NCI-H2227 (cell line): ENCODE results near the gene SEPTIN5.

Experiments used
- DNase-seq: peaks from one replicate; lab custom pipeline; 2025; ENCODE audit not compliant: unreplicated experiment; lab: John Stamatoyannopoulos, UW

SEPTIN5 gene

GRCh38 chr22:19747551-19747950 lies 33.2 kb downstream of the SEPTIN5 start:
- no peak for DNase-seq

GRCh38 chr22:19748139-19748538 lies 33.8 kb downstream of the SEPTIN5 start:
- DNase-seq, result no peak

DNA sequence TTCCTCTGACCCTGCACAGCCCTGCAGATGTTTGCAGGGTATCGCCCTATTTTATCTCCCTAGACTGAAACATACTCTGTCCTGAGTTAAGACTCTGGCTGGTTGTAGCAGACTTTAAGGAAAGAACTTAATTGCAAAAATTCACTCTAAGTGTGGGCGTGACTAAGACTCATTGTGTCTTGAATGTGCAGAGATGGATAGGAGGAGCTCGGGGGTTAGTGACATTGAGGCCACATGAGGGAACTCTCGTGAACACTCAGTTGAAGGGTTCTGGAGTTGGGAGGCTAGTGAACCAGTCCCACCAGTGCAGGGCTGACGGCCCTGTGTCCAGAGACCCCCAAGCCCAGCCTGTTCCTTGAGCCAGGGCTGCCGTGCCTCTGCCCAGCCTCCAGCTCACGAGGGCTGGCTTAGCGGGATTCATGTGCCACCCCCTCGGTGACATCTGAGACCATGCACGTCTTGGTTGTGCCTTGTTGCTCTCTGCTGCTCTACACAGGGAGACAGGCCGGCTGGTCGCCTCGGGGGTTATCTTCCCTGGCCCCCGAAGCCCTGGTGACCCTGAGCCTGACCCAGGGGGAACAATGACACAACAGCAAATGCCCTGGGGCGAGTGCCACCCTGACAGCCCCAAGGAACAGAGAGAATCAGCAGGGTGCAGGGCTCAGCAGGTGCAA lies 34.8 kb downstream of the SEPTIN5 start:
- DNase-seq, result no peak

DNA sequence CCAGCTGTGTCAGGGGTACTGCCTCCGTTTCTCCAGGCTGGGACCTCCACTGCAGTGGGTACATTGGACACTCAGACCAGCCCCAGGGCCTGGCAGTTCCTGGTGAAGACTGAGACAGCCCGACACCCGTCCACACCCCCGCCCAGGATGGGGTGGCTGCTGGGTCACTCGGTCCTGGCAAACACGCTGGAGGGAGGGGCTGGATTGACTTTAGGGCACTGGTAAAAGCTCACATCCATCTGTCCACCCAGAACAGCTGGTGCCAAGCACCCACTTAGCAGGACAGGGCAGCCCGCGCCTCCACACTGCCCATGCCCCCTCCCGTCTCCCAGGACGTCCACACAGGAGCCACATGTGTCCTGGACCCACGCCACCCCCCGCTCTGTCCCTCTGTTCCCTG lies 35.6 kb downstream of the SEPTIN5 start:
- no peak for DNase-seq

DNA sequence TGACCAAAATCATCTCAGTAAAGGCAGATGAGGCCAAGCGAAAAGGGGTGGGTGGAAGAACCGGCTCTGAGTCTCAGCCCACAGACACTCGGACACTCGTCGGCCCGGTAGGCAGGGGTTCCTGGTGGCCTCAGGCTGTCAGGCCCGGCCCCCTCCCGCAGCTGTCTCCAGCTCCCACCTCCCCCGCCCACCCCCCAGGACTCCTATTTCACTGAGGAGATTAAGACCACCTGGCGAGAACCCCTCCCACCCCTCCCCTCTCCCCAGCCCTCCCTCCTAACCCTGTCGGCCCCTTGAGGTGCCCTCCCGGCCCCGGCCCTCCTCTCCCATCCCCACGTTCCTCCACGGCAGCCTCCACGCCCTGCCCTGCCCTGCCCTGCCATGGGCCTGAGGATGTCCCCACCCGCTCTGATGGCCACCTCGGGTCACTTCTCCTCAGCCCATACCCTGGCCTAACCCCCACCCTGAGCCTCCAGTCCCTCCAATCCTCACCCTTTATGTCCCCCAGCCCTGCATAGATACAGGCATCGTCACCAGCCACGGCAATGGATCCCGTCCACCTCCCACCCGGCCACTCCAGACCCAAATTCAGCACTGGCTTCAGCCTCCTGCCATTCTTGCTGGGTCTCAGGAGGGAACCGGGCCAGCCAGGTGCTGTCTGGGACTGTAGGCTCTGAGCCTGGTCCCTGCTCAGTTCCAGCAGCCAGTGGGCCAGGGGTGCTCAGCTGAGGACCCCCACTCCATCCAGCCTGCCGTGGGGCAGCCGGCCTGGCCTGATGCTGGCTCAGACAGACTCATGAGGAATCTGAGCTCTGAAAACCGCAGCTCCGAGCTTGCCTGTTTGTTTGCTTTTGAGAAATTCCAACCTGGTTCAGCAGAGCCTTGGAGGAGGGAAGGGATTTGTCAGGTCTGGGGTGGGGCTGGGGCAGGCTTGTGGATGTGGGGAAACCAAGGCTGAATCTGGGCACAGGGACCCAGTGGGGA lies 36.5 kb downstream of the SEPTIN5 start:
- no peak for DNase-seq

DNA sequence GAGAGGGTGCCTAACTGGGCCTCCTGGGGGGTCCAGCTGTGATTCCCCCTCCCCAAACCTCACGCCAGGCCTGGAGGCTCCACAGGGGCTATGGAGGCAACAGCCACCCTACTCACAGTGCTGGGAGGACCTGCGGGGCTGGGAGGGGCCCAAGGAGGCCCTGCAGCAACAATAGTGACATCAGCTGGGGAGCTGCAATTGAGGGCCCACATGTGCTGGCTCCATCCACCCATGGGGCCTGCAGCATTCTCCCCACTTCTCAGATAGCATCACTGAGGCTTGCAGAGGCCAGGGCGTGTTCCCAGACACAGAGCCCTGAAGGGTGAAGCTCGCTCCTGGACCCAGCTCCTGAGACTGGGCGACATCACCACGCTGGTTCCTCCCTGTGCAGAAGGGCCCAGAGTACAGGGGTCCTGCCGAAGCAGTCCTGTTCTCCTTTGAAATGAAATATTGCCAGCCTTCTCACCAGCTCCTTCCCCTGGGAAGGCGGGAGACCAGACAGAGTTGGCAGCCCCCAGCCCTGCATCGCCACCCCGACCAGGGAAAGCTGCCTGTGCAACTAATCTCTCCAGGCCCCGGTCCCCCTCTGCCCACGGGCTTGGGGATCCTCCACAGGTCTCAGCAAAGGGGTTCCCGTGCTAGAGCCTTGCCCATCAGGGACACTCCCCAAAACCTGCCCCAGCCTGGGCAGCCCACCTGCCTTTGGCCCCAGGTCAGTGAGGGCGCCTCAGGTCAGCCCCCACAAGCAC lies 37.4 kb downstream of the SEPTIN5 start:
- DNase-seq, result no peak

DNA sequence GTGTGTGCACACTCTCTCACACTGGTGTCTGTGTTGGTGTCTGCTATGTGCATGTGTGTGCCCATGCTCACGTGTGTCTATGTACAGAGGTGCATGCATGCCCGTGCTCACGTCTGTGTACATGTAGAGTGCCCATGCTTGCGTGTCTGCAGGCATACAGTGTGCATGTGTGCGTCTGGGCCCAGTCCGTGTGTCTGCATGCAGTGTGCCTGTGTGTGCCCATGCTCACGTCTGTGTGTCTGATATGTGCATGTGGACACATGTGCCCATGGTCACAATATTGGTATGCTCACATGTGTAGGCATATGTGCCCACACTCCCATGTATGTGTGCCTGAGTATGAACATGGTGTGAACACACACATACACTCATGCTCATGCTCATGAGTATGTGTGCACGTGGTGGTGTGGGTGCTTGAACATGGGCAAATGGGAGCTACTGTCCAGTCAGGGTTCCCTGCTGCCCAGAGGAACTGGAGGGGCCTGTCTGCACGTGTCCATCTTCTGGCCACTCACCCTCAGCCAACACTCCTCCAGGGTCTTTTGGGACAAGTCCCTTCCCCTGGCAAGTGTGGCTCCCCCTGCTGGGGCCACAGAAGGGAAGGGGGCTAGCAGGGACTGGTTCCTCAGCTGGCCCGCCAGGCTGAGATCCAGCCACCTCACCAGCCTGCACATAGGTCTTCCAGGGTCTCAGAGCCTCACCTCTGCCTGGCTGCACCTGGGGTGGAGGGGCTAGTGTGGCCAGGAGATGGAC lies 39.0 kb downstream of the SEPTIN5 start:
- no peak for DNase-seq

DNA sequence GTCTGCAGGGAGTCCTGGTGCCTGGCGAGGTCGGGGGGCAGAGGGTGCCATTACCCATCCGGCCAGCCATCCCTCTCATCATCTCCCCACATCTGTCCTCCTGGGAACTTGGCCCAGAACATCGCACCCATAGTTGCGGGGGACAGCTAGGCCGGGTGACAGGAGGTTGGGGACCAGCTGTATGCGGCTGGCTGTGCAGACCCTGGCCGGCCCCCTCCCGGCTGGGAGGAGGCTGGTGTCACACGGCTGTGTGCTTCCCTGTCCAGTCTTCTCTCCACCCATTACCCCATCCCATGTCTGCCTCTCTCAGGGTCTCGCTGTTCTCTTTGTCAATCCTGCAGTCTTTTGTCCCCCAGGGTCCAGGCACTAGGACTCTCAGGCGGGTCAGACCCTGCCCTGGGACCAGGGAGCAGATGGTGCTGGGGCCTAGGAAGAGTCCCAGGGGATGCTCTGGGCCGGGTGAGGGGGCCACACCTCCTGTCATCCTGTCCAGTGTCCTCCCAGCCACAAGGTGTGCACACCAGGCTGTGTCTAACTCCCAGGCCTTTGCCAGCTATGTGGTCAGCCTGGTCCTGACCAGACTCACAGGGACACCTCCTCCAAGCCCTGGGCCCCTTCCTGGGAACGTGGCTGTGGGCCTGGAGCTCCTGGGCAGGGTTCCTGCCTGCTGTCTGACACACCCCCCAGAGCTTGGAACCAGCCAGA lies 39.8 kb downstream of the SEPTIN5 start:
- DNase-seq, result no peak

GRCh38 chr22:19754701-19755144 lies 40.4 kb downstream of the SEPTIN5 start:
- DNase-seq, result no peak

- no peak for DNase-seq
Measured at GRCh38 chr22:19755145-19755710, 40.9 kb downstream of the SEPTIN5 start.

GRCh38 chr22:19755722-19756287 lies 41.5 kb downstream of the SEPTIN5 start:
- DNase-seq, result no peak

- DNase-seq, result no peak
Measured at GRCh38 chr22:19756288-19757128, 42.2 kb downstream of the SEPTIN5 start.

- DNase-seq, result no peak
Measured at GRCh38 chr22:19757140-19757984, 43.1 kb downstream of the SEPTIN5 start.

GRCh38 chr22:19757985-19758895 lies 43.9 kb downstream of the SEPTIN5 start:
- DNase-seq, result no peak

DNA sequence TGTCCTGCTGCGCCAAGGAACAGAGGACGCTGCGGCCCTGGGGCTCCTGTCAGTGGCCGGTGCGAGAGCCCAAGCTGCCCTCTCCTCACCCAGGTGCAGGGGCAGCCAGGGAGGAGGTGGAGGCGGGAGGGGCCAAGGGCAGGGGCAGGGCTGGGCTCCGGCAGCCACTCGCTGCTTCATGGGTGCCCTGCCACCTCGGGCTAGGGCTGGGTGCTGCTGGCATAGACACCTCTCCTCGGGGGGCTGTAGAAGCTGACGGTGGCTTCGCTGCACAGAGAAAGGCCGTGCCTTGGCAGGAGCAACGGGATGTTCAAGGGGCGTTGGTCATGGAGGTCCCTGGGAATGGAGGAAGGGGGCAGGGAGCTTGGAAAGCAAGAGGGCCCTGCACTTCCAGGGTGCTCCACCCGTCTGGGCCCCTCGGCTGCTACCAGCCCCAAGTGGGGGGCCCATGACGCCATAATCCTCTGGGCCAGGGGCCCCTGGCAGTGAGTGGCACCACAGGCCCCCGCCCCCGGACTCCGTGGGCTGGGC lies 44.7 kb downstream of the SEPTIN5 start:
- DNase-seq, result no peak

DNA sequence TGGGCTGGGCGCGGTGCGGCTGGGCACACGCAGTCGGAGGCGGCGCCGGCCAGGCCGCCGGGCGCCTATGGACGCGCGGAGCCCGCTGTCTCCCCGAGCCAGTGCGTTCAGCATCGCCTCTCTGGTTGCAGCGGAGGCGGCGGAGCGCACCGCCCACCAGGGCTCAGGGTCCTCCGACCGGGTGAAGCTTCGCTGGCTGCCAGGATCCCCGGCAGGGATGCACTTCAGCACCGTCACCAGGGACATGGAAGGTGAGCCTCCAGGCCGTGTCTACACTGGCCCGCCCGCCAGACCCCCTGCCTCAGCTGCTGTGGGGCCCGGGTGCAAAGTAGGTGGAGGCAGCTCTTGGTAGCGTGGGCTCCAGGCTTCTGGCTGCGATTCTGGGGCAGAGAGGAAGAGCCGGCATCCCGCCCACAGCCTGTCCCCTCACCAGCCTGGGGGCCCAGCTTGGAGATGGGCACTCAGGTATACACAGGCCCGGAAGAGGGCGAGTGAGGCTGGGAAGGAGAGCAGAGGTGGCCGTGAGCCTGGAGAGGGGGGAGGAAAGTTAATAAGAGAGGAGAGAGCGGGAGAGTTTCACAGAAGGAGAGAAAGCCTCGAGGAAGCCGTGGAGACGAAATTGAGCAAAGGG lies 45.2 kb downstream of the SEPTIN5 start:
- DNase-seq, result peak; percentile 32
